HL-60 (cell line): Measurements from ENCODE around the gene KCNQ5.
A peak's percentile ranks its signal among the peaks of the same experiment; 100 is the strongest.

ENCODE experiments used
- DNase-seq, 2 experiments: peaks; one replicate each; pipeline ENCODE4 v3.0.0-alpha.2; 2010 to 2020; ENCODE audit warnings: low read depth in 1 of 2, low spot score in 1 of 2
- H3K27ac ChIP-seq: fragments of 250-450 bp; sonication (Bioruptor Pico); replicated peaks from 2 replicates; pipeline ENCODE4 v1.5.1; 2020; ENCODE audit warnings: mild to moderate bottlenecking, moderate library complexity
- H3K27me3 ChIP-seq: fragments of 250-450 bp; sonication (Bioruptor Pico); 2 replicates; pipeline ENCODE4 v1.5.1; 2021; ENCODE audit warnings: mild to moderate bottlenecking, moderate library complexity; ENCODE audit not compliant: insufficient read depth, poor library complexity, severe bottlenecking
- H3K4me3 ChIP-seq: replicated peaks from 2 replicates; pipeline ENCODE4 v1.5.1; 2011; ENCODE audit warnings: mild to moderate bottlenecking, control low read depth, low read length; ENCODE audit not compliant: insufficient read depth
- GABPA ChIP-seq: IDR thresholded peaks from 2 replicates; pipeline ENCODE4 v1.6.1; 2012; ENCODE audit warnings: low read depth
- POLR2AphosphoS5 ChIP-seq: IDR thresholded peaks from 2 replicates; pipeline ENCODE4 v1.6.1; 2012; ENCODE audit warnings: low read depth
- SPI1 ChIP-seq: IDR thresholded peaks from 2 replicates; pipeline ENCODE4 v1.6.1; 2012; ENCODE audit warnings: low read depth, mild to moderate bottlenecking, borderline replicate concordance
- TF ChIP-seq, protein P1 (sequence below): IDR thresholded peaks from one replicate; pipeline ENCODE4 v1.5.1; 2011; ENCODE audit warnings: low read length, control low read depth, inconsistent platforms; ENCODE audit not compliant: insufficient read depth
- TF ChIP-seq, protein P2 (sequence below): IDR thresholded peaks from 2 replicates; pipeline ENCODE4 v1.6.1; 2012; ENCODE audit warnings: low read depth; ENCODE audit not compliant: insufficient replicate concordance

Gene KCNQ5

DNA sequence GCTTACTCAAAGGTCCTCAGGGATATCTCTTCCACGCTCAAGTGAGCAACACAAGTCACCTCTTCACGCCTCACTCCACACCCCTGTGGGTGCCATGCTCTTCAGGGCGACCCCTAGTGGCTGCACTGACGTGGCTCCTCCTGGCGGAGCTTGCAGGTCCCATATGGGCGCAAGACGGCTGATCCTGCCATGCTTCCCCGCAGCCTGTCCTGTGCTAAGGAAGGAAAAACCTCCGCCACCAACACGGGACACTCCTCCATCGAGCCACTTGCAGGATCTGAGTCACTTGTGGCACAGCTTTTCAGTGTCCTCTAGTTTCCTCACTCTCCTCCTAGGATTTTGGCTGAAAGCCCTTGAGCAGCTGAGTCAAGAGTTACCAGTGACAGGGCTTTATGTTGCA, 512.7 kb downstream of the KCNQ5 start:
- Histone ChIP-seq H3K27me3 (no peaks in the 10 kb centered on the region), H3K27ac (no peak overlapping the region), H3K4me3 (no peak overlapping the region)
- TF ChIP-seq SPI1 = no peak
- TF ChIP-seq, protein P1, sequence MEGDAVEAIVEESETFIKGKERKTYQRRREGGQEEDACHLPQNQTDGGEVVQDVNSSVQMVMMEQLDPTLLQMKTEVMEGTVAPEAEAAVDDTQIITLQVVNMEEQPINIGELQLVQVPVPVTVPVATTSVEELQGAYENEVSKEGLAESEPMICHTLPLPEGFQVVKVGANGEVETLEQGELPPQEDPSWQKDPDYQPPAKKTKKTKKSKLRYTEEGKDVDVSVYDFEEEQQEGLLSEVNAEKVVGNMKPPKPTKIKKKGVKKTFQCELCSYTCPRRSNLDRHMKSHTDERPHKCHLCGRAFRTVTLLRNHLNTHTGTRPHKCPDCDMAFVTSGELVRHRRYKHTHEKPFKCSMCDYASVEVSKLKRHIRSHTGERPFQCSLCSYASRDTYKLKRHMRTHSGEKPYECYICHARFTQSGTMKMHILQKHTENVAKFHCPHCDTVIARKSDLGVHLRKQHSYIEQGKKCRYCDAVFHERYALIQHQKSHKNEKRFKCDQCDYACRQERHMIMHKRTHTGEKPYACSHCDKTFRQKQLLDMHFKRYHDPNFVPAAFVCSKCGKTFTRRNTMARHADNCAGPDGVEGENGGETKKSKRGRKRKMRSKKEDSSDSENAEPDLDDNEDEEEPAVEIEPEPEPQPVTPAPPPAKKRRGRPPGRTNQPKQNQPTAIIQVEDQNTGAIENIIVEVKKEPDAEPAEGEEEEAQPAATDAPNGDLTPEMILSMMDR = peak; percentile 8
- peak in 1 of 2 experiments; percentile 9 for DNase-seq

DNA sequence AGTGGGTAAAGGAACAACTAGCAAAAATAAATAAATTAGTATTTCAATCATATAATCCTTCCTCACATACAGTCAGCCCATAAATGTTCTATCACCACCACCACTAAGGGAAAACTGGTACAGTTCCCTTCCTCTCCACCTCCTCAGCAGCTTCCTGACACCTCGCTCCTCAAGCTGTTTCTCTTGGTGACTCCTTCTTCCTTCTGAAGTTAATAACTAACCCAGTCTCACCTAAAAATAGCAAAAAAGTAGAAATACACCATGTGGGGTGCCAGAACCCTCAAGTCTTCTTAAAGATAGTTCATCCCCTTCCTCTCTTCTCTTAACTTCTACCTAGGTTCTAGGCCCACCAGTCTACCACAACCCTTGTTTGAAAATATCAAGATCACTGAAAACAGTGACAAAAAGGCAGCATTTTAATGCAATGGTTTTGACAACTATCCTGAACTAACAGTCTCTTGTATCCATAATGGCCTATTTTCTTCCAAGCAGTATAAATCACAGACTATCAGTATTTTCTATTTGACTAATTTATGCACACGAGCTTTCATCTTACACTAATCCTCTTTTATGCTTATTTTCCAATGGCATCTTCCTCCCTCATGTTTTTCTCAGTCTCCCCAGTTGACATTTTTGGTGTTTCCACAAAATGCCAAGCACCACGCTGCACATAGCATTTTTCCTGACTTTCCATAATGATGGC, 518.0 kb downstream of the KCNQ5 start:
- TF ChIP-seq GABPA (no peak), SPI1 (no peak), POLR2AphosphoS5 (no peak)
- TF ChIP-seq, protein P2, sequence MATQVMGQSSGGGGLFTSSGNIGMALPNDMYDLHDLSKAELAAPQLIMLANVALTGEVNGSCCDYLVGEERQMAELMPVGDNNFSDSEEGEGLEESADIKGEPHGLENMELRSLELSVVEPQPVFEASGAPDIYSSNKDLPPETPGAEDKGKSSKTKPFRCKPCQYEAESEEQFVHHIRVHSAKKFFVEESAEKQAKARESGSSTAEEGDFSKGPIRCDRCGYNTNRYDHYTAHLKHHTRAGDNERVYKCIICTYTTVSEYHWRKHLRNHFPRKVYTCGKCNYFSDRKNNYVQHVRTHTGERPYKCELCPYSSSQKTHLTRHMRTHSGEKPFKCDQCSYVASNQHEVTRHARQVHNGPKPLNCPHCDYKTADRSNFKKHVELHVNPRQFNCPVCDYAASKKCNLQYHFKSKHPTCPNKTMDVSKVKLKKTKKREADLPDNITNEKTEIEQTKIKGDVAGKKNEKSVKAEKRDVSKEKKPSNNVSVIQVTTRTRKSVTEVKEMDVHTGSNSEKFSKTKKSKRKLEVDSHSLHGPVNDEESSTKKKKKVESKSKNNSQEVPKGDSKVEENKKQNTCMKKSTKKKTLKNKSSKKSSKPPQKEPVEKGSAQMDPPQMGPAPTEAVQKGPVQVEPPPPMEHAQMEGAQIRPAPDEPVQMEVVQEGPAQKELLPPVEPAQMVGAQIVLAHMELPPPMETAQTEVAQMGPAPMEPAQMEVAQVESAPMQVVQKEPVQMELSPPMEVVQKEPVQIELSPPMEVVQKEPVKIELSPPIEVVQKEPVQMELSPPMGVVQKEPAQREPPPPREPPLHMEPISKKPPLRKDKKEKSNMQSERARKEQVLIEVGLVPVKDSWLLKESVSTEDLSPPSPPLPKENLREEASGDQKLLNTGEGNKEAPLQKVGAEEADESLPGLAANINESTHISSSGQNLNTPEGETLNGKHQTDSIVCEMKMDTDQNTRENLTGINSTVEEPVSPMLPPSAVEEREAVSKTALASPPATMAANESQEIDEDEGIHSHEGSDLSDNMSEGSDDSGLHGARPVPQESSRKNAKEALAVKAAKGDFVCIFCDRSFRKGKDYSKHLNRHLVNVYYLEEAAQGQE = no peak
- TF ChIP-seq, protein P1 = no peak
- no peaks in the 10 kb centered on the region for H3K27me3 ChIP-seq
- DNase-seq = no peak
- H3K27ac ChIP-seq = no peak overlapping the region
- no peak overlapping the region for H3K4me3 ChIP-seq

DNA sequence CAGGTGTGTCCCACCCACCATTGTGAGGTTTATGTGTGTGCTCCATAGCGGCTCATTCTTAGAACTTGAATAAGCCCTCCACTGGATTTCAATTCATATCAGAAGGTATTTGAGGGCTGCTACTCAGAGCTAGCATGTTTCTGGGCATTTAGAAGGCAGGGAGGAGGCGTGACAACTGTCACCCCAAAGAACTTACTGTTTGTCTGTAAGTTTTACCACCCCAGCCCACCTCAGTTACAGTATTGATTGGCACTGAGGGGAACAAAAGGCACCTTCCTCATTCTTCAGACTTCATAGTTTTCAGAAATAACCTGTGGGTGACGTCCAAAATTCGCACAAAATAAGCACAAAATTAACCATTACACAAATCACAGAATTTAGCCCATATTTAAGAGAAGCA, 521.7 kb downstream of the KCNQ5 start:
- H3K27ac ChIP-seq = no peak overlapping the region
- DNase-seq = no peak
- TF ChIP-seq GABPA (no peak), SPI1 (no peak), POLR2AphosphoS5 (no peak)
- TF ChIP-seq, protein P1 = no peak
- TF ChIP-seq, protein P2 = no peak
- no peak overlapping the region for H3K4me3 ChIP-seq
- no peaks in the 10 kb centered on the region for H3K27me3 ChIP-seq

DNA sequence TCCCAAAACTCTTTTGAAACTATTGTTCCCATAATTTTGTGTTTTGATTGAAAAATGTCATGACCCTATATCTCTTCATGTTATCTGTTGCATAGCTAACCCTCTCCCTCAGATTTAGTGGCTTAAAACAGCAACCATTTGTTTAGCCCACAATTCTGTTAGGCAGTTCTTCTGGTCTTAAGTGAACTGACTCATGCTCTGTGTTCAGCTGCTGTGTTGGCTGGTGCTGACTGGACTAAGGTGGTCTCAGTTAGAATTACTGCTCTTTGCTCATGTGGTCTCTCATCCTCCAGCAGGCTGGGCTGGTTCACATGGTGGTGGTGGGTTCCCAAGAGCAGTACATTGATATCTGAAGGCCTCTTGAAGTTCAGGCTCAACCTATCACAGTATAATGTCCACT, 522.7 kb downstream of the KCNQ5 start:
- Histone ChIP-seq H3K27me3 (no peaks in the 10 kb centered on the region), H3K27ac (no peak overlapping the region), H3K4me3 (no peak overlapping the region)
- TF ChIP-seq, protein P2 = no peak
- TF ChIP-seq GABPA (no peak), SPI1 (no peak), POLR2AphosphoS5 (no peak)
- TF ChIP-seq, protein P1 = no peak
- DNase-seq = no peak
